GM10266 (cell line): Measurements from ENCODE around the gene OSBPL7.

Source experiments
- DNase-seq: peaks from one replicate; pipeline ENCODE4 v3.0.0; 2012; ENCODE audit errors: extremely low spot score
- TF ChIP-seq, protein P1 (sequence below): IDR thresholded peaks from 2 replicates; pipeline ENCODE4 v1.5.1; 2012; ENCODE audit warnings: mild to moderate bottlenecking, low read depth; ENCODE audit not compliant: control insufficient read depth, insufficient read depth; ENCODE audit errors: missing control alignments

Gene OSBPL7

DNA sequence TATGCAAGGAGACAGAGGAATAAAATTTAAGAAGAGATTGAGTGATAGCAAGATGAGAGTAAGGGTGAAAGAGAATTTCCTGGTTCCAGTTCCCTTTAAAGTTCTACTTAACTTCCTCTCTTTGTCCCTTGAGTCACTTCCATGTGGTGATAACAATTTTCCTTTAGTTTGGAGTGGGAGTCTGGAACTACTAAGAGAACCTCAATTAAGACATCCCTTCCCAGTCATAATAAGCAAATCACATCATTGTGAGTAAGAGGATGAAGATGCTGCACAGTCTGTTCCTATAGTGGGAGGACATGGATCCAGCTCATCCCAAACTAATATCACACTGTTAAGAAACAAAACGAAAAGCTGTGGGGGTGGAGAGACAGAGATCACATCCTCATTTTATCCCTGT lies 64.2 kb downstream of the OSBPL7 start:
- DNase-seq: no peak
- TF ChIP-seq, protein P1, sequence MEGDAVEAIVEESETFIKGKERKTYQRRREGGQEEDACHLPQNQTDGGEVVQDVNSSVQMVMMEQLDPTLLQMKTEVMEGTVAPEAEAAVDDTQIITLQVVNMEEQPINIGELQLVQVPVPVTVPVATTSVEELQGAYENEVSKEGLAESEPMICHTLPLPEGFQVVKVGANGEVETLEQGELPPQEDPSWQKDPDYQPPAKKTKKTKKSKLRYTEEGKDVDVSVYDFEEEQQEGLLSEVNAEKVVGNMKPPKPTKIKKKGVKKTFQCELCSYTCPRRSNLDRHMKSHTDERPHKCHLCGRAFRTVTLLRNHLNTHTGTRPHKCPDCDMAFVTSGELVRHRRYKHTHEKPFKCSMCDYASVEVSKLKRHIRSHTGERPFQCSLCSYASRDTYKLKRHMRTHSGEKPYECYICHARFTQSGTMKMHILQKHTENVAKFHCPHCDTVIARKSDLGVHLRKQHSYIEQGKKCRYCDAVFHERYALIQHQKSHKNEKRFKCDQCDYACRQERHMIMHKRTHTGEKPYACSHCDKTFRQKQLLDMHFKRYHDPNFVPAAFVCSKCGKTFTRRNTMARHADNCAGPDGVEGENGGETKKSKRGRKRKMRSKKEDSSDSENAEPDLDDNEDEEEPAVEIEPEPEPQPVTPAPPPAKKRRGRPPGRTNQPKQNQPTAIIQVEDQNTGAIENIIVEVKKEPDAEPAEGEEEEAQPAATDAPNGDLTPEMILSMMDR: no peak
